H4 (cell line): ENCODE data around the gene SCRT2. TPM values are rescaled to one million over a fixed set of nuclear protein-coding genes. Genes with fewer than 3 reads are reported as not detected.
"Not testable (repeated sequence)": the region's sequence is repeated elsewhere in the genome, so short reads cannot be mapped to it uniquely, and the experiment has no call there.

ENCODE experiments used
- DNase-seq: peaks from one replicate; pipeline ENCODE4 v3.0.0-alpha.2; 2015; ENCODE audit warnings: low spot score
- total RNA-seq: library from RNA; depleted of rRNA; stranded (reverse); fragments of >200 nt; shearing (Covaris generic); gene quantifications from 2 replicates; pipeline ENCODE4 v1.2.3, GENCODE V29; 2014

The SCRT2 gene
- total RNA-seq, 1 experiment from 2014 or later, result not detected

DNA sequence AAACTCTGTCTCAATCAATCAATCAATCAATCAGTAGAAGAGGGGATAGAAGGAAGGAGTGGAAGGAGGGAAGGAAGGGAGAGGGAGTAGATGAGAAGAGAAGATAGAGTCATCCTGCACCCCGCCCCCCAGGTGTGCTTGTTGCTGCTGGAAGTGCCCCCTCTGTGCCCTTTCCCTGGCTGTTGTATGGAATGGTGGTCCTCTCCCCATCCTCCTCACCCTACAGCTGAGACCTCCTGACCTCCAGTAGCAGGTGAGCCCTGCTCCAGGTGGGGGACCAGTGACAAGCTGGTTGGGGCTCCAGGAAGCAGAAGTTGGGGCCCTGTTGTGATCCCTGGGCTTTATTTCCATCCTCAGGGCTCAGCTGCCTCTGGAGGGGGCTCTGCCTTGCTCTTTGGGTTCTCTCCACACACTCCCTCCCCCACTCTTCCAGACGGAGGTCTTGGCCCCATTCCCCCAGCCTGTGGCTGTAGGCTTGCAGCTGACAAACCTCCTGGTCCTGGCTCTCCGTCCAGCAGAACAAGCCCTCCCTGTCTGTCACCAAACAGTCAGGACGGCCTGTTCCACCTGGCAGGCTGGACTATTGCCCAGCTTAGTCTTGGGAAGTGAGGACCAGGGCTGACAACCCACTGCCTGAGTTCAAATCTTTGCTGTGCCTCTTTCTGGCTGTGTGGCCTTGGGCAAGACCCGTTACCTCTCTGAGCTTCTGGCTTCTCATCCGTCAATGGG is 26.0 kb upstream of the SCRT2 start:
- no peak for DNase-seq

DNA sequence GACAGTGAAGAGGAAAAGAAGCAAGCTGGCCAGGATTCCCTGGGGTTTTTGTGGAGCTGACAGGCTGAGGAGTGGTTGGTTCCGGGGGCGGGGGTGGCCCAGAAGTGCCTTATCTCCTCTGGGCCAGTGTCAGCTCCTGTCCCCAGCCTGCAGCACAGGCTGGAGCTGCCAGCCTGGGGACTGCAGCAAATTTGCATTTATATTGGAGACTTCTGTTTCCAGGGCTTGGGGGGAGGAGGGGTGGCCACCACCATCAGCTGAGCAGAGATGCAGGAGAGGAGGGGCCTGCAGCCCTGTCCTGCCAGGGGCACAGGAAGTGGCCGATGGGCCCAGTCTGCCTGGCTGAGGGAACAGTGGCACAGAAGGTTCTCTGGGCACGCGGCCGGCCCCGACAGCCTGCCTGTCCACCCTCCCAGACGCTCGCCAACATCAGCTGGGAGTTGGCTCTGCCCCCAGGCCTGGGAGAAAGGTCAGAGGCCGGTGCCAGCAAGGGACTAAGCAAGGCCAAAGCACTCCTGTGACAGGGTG is 24.3 kb upstream of the SCRT2 start:
- no peak for DNase-seq

DNA sequence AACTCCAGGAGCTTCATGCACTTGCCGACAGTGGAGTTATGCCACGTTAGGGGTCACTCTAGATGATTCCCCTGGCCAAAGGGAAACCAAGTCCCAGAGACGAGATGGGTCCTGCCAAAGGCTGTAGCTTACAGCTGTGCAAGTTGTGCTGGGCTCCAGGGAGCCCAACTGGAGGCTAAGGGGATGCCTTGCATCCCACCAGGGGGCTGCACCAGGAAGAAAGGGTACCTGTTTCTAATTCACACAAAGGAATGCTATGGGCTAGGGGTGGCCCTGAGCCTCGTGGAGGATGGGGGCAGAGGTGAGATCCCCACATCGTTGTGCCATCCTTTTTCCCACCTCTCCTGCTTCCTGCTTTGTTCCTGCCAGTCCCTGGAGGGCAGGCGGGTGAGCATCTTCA is 23.7 kb upstream of the SCRT2 start:
- DNase-seq, result no peak

DNA sequence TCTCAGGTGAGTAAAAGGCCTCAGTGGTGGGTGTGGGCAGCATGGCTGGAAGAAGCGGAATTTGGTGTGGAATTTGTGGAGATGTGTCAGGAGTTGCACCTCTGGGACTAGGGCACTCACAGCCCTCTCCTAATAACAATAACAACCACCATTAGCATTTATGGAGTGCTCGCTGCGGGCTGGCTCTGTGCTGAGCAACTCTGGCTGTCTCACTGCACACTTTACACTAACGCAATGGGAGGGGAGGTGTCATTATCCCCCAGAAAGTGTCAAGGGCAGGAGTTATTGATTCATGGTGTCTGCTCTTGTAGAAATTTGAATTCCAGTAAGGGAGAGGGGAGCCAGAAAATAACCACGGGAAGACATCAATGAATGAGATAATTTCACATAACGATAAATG is 22.7 kb upstream of the SCRT2 start:
- DNase-seq, result no peak

DNA sequence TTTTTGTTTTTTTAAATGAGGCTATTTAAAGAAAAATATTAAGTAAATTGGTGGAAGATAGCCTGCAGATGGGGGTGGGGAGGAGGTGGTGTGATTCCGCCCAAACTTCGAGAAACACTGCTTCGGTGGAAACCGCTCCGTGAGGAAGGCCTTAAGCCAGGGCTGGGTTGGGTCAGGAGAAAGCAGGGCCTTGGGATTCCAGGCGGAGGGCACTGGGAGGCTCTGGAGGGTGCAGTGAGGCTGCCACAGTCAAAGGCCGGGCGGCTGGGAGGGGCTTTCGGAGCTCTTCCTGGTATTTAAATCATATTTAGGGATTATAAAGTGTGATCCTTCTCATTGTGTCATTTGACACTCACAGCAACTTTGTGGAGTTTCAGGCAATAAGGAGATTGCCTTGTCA is 22.2 kb upstream of the SCRT2 start:
- DNase-seq, result no peak

DNA sequence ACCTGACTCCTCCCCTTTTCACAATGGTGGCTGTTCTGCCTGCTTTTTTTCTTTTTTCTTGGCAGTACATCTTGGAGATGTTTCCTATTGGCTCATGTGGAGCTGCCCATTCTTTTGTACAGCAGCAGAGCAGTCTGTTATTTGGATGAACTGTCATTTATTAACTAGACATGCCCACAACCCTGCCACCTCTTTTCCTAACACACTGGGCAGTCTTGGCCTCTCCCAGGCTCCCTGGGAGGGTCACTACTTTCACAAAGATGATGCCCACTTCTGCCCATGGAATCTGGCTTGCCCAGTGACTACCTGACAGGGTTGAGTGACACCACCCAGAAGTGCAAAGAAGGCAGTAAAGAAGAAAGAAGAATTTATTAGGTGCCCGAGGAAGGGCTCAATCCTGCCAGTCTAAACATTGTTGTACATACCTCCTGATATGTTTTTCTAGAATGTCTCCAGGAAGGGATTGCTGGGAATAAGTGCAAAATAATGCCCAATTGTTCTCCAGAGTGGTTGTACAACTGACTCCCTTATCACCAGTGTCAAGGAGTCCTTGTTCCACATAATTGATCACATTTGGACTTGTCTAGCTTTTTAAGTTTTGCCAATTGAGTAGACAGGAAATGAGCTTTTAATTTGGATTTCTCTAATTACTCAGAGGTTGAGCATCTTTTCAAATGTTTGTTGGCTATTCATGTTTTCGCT is 19.7 kb upstream of the SCRT2 start:
- no peak for DNase-seq

DNA sequence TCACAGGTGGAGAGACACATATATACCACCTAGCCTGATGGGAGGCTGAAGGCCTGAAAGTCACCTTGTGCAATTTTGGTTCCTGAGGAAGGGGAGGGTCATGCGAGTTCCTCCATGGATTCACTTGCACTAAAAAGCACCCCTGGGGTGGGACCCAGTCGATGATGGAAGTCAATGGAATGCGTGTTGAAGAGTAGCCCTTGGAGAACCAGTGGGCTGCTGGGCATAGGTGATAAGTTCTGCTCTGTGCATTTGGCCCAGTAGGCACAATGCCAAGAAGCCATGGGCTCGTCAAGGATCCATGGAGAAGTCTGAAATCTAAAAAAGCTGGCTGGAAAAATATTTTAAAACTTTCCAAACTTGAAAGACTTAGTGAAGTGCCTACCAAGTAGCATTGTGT is 18.9 kb upstream of the SCRT2 start:
- DNase-seq, result no peak

DNA sequence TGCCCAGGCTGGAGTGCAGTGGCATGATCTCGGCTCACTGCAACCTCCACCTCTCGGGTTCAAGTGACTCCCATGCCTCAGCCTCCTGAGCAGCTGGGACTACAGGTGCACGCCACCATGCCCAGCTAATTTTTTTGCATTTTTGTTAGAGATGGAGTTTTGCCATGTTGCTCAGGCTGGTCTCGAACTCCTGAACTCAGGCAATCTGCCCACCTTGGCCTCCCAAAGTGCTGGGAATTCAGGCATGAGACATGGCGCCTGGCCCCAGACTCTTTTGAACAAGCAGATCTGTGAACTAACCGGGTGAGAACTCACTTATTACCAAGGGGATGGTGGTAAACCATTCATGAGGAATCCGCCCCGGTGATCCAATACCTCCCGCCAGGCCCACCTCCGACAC is 18.2 kb upstream of the SCRT2 start:
- DNase-seq, result not testable (repeated sequence)

DNA sequence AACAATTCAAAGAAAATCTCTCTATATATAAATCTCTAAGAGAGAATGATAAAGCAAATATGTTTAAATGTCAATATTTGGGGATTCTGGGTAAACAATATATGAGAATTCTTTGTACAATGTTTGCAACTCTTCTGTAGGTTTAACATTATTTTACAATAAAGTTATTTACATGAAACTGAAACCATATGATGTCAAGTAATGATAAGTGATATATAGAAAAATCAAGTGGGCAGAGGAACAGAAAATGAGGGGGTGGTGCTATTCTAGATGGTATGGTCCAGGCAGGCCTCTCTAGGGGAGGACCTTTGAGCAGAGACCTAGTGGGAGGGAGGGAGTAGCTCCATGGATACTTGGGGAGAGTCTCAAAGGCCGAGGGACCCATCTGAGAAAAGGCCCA is 16.4 kb upstream of the SCRT2 start:
- DNase-seq, result no peak

DNA sequence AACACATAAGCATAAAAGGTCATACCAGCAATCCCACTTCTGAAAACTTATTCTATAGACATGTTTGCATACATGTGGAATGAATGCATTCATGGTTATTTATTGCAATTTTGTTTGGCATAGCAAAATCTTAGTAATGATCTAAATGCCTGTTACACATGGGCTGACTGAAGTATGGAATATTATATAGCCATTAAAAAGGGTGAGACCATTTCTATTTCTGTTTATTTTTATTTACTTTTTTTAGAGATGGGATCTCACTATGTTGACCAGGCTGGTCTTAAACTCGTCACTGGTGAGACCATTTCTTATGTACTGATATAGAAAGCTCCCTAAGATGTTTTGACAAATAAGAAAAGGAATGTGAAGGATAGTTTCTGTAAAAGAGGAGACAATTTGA is 14.3 kb upstream of the SCRT2 start:
- no peak for DNase-seq

DNA sequence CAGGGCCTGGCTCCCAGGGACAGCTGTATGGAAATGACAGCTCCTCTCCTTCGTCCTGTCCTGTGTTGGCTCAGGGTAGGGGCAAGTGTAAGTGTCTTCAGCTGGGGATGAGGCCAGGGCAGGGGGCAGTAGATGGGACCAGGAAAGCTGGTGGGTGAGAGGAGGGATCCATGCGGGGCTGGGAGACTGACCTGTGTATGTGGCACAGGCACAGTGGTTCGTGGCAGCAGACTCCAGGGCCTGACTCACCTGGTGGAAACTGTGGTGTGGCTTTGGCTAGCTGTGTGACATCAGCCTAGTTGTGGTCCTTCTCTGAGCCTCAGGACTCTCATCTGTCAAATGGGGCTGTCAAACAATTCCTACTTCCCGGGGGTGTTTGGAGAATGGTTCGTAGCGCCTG is 13.7 kb upstream of the SCRT2 start:
- DNase-seq, result no peak

DNA sequence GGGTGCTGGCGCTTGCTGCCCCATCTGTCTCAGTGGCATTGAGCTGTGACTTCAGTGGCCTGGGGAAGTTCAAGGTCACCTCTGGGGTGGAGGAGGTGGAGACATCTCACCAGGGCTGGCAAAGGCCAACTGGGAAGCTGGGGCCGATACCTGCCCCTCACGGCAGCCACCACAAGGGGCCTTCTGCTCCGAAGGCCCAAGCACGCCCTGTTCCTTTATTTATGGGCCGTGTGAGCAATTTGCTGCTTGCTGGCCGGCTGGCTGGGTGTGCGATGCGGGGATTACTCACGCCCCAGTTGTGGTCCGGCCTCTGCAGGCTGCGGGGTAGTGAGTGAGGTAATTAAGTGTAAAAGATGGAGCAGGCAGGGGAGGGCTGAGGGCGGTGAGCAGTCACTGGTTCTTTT is 13.2 kb upstream of the SCRT2 start:
- DNase-seq, result no peak

DNA sequence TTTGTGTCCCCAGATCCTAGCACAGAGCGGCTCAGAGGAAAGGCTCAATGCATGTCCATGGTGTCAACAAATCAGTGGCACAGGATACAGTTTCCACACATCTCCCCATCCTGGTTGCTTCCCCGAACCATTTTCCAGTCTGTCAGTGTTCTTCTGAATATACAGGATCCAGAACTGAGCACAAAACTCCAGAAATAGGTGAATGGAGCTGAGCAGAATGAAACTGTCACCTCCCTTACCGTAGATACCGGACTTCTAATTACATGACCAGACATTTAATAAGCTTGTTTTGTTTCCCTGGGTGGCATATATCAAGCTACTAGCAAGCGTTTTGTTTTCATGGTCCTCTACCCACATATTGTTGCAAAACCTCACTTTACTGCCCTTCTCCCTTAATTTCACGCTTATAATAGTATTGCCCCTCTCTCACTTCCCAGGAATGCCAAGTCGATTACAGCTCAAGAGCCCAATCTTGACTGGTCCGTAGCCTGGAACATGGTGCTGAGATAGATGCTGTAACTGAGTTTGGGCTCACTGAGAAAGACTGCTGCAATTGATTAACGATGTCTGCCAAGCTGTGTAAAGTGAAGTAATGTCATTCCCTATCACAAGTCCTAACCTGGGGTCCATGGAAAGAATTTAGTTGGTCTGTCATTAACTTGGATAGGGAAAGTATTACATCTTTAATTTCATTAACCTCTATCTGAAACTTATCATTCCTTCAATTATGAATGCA is 12.0 kb upstream of the SCRT2 start:
- DNase-seq, result no peak

DNA sequence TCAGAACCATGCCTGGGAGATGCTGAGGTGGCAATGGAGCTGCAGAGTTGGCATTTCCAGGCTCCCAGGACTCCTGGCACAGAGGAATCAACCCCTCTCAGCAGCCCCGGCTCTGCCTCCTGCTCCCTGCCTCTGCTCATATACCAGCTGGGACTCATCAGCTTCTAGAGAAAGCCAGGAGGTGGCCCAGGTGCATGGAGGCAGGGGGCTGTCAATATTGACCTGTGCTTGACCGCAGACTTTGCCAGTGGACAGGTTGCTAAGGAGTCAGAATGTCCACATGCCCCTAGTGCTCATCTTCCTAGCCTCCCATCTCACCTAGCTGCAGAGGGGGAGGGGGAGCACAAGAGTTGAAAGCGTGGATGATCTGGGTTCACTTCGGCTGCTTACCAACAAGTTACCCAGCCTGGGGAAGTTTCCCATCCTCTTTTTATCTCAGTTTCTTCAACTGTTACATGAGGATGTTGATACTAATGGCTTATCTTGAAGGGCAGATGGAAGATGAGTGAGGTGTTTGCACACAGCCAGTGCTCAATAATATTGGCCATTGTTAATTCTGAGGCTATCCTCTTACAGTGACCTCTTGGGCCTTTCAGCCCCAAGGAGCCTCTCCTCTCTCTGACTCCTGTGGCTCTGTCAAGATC is 9.2 kb upstream of the SCRT2 start:
- DNase-seq, result no peak

DNA sequence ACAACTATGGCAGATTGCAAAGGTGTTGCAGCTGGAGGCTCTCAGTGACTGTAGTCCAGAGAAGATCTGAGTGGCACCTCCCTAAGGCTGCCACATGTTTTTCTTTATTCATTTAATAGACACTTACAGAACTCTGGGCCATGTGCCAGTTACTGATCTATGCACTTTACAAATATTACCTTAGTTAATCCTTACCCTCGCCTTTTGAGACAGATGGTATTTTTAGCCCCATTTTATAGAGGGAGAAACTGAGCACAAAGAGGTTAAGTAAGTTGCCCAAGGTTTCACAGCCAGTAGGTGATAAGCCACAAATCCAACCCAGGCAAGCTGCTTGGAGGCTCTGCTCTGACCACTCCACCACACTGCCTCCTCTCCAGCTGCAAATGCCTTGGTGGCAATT is 6.5 kb upstream of the SCRT2 start:
- no peak for DNase-seq

DNA sequence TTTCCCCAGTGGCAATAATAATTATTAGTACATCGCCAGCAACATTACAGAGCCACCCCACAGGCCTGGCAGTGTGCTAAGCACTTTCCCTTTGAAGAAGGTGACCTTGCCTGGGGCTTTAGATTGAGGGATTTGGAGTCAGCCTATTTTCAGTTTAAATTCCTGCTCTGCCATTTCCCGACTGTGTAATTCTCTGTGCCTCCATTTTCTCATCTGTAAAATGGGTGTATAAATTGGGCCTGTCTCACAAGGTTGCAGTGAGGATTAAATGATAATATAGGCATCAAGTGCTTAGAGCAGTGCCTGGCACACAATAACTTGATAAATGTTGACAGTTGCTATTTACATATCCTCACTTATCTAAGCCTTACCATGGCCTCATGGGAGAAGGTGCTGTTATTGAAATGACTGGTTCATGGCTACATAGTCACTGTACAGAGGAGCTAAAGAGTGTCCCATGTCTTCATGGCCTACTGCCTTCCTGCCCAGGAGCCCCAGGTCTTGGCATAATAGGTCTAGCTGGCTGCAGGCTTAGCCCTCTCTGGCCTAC is 5.1 kb upstream of the SCRT2 start:
- DNase-seq, result no peak

DNA sequence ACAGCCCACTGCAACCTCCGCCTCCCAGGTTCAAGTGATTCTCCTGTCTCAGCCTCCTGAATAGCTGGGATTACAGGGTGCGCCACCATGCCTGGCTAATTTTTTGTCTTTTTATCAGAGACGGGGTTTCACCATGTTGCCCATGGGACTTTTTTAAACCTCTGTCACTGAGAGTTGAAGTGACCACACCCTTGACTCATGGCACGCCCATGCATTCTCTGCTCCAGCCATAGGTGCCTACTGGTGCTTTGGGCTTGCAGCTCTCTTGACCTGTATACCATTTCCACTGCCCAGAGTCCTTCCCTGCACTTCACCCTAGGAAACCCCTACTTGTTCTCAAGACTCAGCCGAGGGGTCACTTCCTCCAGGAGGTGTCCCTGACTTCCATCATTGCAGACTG is 2.4 kb upstream of the SCRT2 start:
- no peak for DNase-seq

DNA sequence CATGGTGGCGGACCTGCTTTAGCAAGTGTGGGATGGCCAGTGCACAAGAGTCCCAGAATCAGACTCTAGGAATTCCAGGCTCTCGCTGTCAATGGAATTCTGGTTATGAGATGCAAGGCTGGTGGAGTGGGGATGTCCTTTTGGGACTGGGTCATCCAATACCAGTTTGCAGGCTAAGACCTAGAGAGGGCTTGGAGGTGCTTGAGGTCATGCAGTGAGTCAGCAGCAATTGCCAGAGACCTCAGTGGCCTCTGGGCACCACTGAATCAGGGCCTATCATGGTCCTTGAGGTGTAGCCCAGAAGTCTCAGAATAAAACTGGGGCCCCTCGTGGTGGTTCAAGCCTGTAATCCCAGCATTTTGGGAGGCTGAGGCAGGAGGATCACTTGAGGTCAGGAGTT is 1.4 kb upstream of the SCRT2 start:
- DNase-seq, result no peak

DNA sequence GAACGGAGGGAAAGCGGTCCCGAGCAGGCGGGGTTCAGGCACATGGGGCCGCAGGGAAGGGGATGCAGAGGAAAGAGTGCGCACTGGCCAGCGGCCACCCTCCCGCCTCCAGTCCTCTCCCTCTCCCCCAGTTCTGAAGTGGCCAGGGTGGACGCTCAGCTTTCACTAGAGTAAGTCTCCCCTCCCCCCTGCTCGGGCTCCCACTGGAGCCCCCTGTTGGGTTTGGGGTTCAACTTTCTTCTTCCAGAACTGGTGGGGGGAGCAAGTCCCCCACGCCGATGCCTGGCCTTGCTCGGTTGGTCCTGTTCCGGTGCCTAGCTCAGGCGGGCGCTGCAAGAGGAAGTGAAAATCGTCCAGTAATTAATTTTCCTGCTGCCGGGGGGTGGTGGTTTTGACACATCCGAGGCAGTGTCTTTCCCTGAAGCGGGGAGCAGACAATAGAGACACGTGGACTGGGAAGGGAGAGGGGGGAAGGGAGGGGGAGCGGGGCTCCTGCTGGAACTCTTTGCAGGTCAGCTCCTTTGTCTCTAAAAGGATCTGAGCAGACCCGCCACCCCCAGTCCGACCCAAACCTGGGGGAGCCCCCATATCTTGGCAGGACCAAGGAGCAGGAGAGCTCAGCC is 824 bp upstream of the SCRT2 start:
- no peak for DNase-seq

DNA sequence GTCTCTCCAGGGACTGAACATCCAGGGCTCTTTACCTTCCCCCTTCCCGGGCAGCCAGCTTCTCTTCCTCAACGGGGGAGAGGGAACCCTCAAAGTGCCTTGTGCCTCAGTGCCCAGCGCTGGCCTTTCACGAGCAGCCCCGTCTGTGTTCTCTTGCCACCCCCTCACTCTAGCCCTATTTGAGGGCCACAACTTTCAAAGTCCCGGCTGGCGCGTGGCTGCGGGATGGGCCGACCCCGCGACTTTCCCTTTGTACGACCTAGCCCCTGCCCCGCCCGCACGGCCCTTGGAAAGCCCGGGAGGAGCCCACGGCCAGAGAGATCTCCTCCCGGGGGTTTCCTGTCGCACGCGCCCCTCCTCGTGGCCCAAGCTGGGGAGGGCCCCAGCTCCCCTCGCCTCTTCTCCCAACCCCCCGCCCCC is 559 bp downstream of the SCRT2 start:
- no peak for DNase-seq

DNA sequence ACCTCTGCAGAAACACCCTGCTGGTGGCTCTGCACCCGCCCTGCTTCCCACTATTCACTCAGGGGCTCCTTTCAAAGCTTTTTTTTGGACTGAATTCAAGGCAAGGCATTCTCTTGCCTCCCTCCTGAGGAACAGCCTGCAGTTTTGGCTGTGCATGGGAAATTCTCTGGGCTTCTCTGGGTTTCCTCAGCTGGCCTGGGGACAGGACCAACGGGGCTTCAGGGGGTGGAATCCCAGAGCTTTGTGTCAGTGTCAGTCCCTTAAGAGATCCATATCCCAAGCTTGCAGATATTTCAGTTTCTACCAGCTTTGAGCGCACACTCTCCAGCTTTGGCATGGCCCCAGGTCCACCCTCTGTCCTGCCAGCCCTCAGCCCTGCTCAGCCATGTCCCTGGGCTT is 2.0 kb downstream of the SCRT2 start:
- DNase-seq, result no peak
